Progenitor cell of endocrine pancreas (in vitro differentiated cells): ENCODE measurements around the gene NDUFC1. TPM values are rescaled to one million over a fixed set of nuclear protein-coding genes. Genes with fewer than 3 reads are reported as not detected.

Experiments
- DNase-seq: peaks from one replicate; pipeline ENCODE4 v3.0.0; 2021; ENCODE audit warnings: low spot score; ENCODE audit not compliant: unreplicated experiment
- H3K27ac Mint-ChIP-seq: 2 replicates; pipeline ENCODE4 v1.8.0; 2021; ENCODE audit warnings: mild to moderate bottlenecking, moderate library complexity, mixed read lengths
- H3K27me3 Mint-ChIP-seq: 2 replicates; pipeline ENCODE4 v1.8.0; 2021; ENCODE audit warnings: mixed read lengths
- H3K36me3 Mint-ChIP-seq: 2 replicates; pipeline ENCODE4 v1.8.0; 2022; ENCODE audit warnings: mixed read lengths; ENCODE audit not compliant: insufficient read depth
- H3K4me1 Mint-ChIP-seq: 2 replicates; pipeline ENCODE4 v1.8.0; 2021; ENCODE audit warnings: low read depth, mixed read lengths
- H3K4me3 Mint-ChIP-seq: 2 replicates; pipeline ENCODE4 v1.8.0; 2021; ENCODE audit warnings: low read depth, mild to moderate bottlenecking, moderate library complexity, mixed read lengths
- H3K9me3 Mint-ChIP-seq: 2 replicates; pipeline ENCODE4 v1.8.0; 2021; ENCODE audit warnings: low read depth, mixed read lengths
- CTCF ChIP-seq: fragments of 200-600 bp; sonication (generic); IDR thresholded peaks from one replicate; pipeline ENCODE4 v1.5.0; 2021; ENCODE audit warnings: antibody characterized with exemption, mild to moderate bottlenecking; ENCODE audit not compliant: unreplicated experiment
- total RNA-seq: library from RNA; stranded (reverse); gene quantifications from 2 replicates; pipeline ENCODE4 v1.2.1, GENCODE V29; 2021

NDUFC1 gene
- total RNA-seq, 1 donor from 2014 or later, result 52.0 TPM

- Mint-ChIP-seq H3K9me3 (peaks cover 4% of the 10 kb centered on the region), H3K27me3 (peaks cover 45% of the 10 kb centered on the region), H3K4me1 (peaks cover 3% of the 10 kb centered on the region), H3K4me3 (no peak overlapping the region), H3K27ac (no peak overlapping the region), H3K36me3 (peaks cover 4% of the 10 kb centered on the region)
- DNase-seq, result no peak
- TF ChIP-seq CTCF, result no peak
Measured at GRCh38 chr4:139282065-139282720, 20.1 kb downstream of the NDUFC1 start.

GRCh38 chr4:139279760-139280620, 22.3 kb downstream of the NDUFC1 start, which contains the start of gene MGARP:
TSS of gene MGARP (minus strand) at chr4:139280225. CDS start at chr4:139280158, 67 bp downstream.
- Mint-ChIP-seq H3K36me3 (peaks cover 4% of the 10 kb centered on the region), H3K4me1 (peaks cover 3% of the 10 kb centered on the region), H3K27me3 (peaks cover 55% of the 10 kb centered on the region), H3K4me3 (peak within 1 kb of the TSS; percentile 62), H3K27ac (no peak within 1 kb of the TSS), H3K9me3 (peaks cover 4% of the 10 kb centered on the region)
- DNase-seq, result peak; percentile 11
- no peak for TF ChIP-seq CTCF

GRCh38 chr4:139278912-139279759, 23.1 kb downstream of the NDUFC1 start:
- DNase-seq, result no peak
- no peaks in the 10 kb centered on the region for H3K36me3 Mint-ChIP-seq
- H3K4me3 Mint-ChIP-seq, result peak overlapping the region; percentile 62
- peaks cover 55% of the 10 kb centered on the region for H3K27me3 Mint-ChIP-seq
- TF ChIP-seq CTCF, result no peak
- H3K4me1 Mint-ChIP-seq, result peaks cover 3% of the 10 kb centered on the region
- H3K9me3 Mint-ChIP-seq, result no peaks in the 10 kb centered on the region
- no peak overlapping the region for H3K27ac Mint-ChIP-seq

GRCh38 chr4:139278485-139278884, 23.8 kb downstream of the NDUFC1 start:
- Mint-ChIP-seq H3K9me3 (no peaks in the 10 kb centered on the region), H3K4me1 (peaks cover 3% of the 10 kb centered on the region), H3K4me3 (no peak overlapping the region), H3K36me3 (no peaks in the 10 kb centered on the region), H3K27me3 (peaks cover 55% of the 10 kb centered on the region), H3K27ac (no peak overlapping the region)
- TF ChIP-seq CTCF, result no peak
- DNase-seq, result no peak

GRCh38 chr4:139275281-139275735, 27.0 kb downstream of the NDUFC1 start:
- no peak for DNase-seq
- no peak overlapping the region for H3K27ac Mint-ChIP-seq
- H3K9me3 Mint-ChIP-seq, result no peaks in the 10 kb centered on the region
- TF ChIP-seq CTCF, result no peak
- H3K4me3 Mint-ChIP-seq, result no peak overlapping the region
- H3K4me1 Mint-ChIP-seq, result peaks cover 3% of the 10 kb centered on the region
- H3K36me3 Mint-ChIP-seq, result no peaks in the 10 kb centered on the region
- peaks cover 37% of the 10 kb centered on the region for H3K27me3 Mint-ChIP-seq
